ENCODE data around the gene HLA-B.

HLA-B gene

DNA sequence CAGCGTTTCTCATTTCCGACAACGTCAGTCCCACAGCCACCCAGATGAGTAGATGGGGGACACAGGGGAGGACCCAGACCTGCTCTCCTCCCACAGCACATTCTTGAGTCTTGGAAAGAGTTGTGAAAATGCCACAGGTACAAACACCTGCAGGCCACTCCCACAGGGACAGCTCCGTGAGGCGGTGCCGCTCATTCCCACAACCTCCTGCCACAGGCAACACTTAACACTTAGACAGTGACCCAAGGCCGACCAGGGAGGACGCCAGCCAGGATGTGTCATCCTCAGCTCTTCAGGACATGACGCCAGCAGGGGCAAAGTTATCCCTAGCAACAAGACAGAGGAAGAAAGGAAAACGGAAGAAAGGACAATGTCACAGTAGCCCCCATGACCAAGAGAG lies 22.9 kb upstream of the HLA-B start:
- Histone ChIP-seq H3K9me3 (ENCODE audit: control insufficient read depth, insufficient read depth, low read depth, low read length) (no peaks in the 10 kb centered on the region), H3K4me3 (ENCODE audit: low read depth, low read length) (no peak overlapping the region), H3K36me3 (ENCODE audit: control insufficient read depth in 2 of 2, insufficient read depth in 1 of 2, low read length in 2 of 2) (no peaks in the 10 kb centered on the region), H3K27ac (ENCODE audit: extremely low read depth, low read depth, low read length) (no peak overlapping the region), H3K4me1 (ENCODE audit: control insufficient read depth, insufficient read depth, low read length) (no peaks in the 10 kb centered on the region)
- TF ChIP-seq FEZF1 (tag by site-specific recombination; IDR thresholded peaks at IDR 0.05) (no peak), ZNF785 (tag by site-specific recombination; IDR thresholded peaks at IDR 0.05) (no peak), ZNF423 (tag by site-specific recombination; IDR thresholded peaks at IDR 0.05) (no peak), ZNF585B (tag by site-specific recombination; IDR thresholded peaks at IDR 0.05) (no peak), ZNF239 (tag by site-specific recombination; IDR thresholded peaks at IDR 0.05) (no peak), ZNF473 (tag by site-specific recombination; IDR thresholded peaks at IDR 0.05) (no peak), ZNF624 (tag by site-specific recombination; IDR thresholded peaks at IDR 0.05) (no peak), ZNF184 (tag by site-specific recombination; IDR thresholded peaks at IDR 0.05) (no peak), ZNF571 (tag by site-specific recombination; IDR thresholded peaks at IDR 0.05) (no peak), ZNF488 (tag by site-specific recombination; IDR thresholded peaks at IDR 0.05) (no peak), ZNF626 (tag by site-specific recombination; IDR thresholded peaks at IDR 0.05) (no peak), KLF9 (tag by site-specific recombination; IDR thresholded peaks at IDR 0.05; ENCODE audit: low read depth) (no peak), ELK4 (IDR thresholded peaks at IDR 0.05; ENCODE audit: borderline replicate concordance, low read depth, low read length) (no peak), ZNF48 (tag by site-specific recombination; IDR thresholded peaks at IDR 0.05) (no peak), GLIS1 (tag by site-specific recombination; IDR thresholded peaks at IDR 0.05) (no peak)
- TF ChIP-seq, protein P1, sequence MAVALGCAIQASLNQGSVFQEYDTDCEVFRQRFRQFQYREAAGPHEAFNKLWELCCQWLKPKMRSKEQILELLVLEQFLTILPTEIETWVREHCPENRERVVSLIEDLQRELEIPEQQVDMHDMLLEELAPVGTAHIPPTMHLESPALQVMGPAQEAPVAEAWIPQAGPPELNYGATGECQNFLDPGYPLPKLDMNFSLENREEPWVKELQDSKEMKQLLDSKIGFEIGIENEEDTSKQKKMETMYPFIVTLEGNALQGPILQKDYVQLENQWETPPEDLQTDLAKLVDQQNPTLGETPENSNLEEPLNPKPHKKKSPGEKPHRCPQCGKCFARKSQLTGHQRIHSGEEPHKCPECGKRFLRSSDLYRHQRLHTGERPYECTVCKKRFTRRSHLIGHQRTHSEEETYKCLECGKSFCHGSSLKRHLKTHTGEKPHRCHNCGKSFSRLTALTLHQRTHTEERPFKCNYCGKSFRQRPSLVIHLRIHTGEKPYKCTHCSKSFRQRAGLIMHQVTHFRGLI (tag by site-specific recombination; IDR thresholded peaks at IDR 0.05): no peak
- TF ChIP-seq, protein P2, sequence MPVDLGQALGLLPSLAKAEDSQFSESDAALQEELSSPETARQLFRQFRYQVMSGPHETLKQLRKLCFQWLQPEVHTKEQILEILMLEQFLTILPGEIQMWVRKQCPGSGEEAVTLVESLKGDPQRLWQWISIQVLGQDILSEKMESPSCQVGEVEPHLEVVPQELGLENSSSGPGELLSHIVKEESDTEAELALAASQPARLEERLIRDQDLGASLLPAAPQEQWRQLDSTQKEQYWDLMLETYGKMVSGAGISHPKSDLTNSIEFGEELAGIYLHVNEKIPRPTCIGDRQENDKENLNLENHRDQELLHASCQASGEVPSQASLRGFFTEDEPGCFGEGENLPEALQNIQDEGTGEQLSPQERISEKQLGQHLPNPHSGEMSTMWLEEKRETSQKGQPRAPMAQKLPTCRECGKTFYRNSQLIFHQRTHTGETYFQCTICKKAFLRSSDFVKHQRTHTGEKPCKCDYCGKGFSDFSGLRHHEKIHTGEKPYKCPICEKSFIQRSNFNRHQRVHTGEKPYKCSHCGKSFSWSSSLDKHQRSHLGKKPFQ (tag by site-specific recombination; IDR thresholded peaks at IDR 0.05): no peak
- ChIA-PET CTCF (interaction anchor here (0.9 to 4.2 kb wide), 3 partner anchors 13 to 218 kb away, joined by 3 to 37 read pairs (median 4); no protein-coding TSS in a partner anchor), POLR2A (no interaction called here)

- Histone ChIP-seq H3K4me1 (ENCODE audit: control insufficient read depth, insufficient read depth, low read length) (no peaks in the 10 kb centered on the region), H3K9me3 (ENCODE audit: control insufficient read depth, insufficient read depth, low read depth, low read length) (no peaks in the 10 kb centered on the region), H3K4me3 (ENCODE audit: low read depth, low read length) (no peak overlapping the region), H3K36me3 (ENCODE audit: control insufficient read depth in 2 of 2, insufficient read depth in 1 of 2, low read length in 2 of 2) (no peaks in the 10 kb centered on the region), H3K27ac (ENCODE audit: extremely low read depth, low read depth, low read length) (no peak overlapping the region)
- ChIA-PET POLR2A (no interaction called here), CTCF (interaction anchor here (0.6 to 4.9 kb wide), 4 partner anchors 12 to 290 kb away, joined by 3 to 42 read pairs (median 4); no protein-coding TSS in a partner anchor)
- TF ChIP-seq SETDB1 (IDR thresholded peaks at IDR 0.05; ENCODE audit: insufficient read length, low read length) (no peak), ZIC2 (tag by site-specific recombination; IDR thresholded peaks at IDR 0.05) (no peak), ZNF776 (tag by site-specific recombination; IDR thresholded peaks at IDR 0.05; ENCODE audit: borderline replicate concordance) (no peak), ZNF114 (tag by site-specific recombination; IDR thresholded peaks at IDR 0.05) (no peak)
Observed at GRCh38 chr6:31378721-31379103, 21.7 kb upstream of the HLA-B start.

Data from HEK293 (cell line).